ENCODE results near the gene SRPRB.
A peak's percentile ranks its signal among the peaks of the same experiment; 100 is the strongest.

The SRPRB gene, protein sequence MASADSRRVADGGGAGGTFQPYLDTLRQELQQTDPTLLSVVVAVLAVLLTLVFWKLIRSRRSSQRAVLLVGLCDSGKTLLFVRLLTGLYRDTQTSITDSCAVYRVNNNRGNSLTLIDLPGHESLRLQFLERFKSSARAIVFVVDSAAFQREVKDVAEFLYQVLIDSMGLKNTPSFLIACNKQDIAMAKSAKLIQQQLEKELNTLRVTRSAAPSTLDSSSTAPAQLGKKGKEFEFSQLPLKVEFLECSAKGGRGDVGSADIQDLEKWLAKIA

DNA sequence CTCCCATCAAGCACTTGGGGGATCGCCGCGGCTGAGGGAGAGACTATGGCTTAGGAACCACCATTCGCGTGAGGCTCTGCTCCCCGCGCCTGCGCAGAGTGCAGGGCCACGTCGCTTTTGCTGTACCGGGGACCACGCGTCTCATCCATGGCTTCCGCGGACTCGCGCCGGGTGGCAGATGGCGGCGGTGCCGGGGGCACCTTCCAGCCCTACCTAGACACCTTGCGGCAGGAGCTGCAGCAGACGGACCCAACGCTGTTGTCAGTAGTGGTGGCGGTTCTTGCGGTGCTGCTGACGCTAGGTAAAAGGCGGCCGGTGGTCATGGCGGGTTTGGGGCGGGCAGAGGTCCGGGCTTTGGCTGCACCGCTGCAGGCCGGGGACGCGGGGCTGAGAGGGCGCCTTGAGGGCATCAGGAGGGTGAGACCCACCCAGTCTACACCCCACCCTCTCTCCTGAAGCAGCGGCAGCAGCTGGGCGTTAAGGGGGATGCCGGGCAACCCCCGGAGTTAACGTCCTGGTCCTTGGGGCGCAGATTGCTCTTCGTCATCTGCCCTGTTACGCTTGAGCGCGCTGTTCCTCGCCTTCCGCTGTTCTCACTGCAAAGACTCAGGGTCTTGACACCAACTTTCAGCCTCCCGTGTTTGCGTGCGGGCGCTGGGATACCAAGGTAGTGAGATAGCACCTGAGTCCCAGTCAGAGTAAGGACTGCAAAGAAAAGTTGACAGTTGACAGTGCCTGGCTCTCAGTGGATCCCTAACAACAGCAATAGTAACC is at the start of gene SRPRB:
Gene SRPRB, plus strand, starts transcription at position 114 of the 774 bp plus-strand sequence. Its CDS starts 34 bp downstream, at position 148.
- DNase-seq = peak; percentile 85

DNA sequence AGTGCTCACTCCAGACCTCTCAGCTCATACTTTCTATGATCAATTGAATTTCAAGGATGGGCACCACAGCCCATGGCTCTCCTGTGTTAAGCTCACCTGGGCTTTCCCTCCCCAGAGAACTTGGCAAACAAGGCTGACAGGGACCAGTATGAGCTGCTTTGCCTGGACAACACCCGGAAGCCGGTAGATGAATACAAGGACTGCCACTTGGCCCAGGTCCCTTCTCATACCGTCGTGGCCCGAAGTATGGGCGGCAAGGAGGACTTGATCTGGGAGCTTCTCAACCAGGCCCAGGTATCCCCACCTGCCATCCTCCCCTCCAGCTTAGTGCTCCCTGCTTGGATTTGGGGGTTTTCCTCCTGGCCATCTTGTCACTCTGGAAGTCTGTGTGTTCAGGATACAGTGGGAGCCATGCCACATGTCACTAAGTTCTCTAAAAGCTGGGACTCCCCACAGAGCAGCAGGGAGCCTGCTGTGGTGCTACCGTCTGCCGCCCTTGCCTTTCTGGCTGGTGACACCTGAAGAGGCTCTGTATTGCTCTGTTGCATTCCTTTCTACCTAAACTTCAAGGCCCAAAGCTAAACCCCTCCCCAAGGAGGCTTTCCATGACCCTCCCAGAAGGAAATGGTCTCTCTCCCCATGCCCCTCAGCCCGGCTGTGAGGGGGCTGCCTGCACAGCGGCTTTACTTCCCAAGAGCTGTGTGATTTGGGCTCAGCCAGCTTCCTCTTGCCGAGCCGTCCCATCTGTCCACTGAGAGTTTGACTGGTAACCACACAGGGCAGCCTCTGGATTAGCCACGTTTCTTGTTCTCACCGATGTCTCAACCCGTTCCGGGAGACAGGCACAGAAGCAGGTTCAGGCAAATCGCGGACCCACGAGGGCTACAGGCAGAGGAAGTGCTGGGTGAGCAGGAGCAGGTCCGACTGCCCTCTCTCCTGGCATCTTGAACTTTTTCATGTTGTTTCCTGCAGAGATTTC is 48.6 kb upstream of the SRPRB start:
- no peak for DNase-seq

DNA sequence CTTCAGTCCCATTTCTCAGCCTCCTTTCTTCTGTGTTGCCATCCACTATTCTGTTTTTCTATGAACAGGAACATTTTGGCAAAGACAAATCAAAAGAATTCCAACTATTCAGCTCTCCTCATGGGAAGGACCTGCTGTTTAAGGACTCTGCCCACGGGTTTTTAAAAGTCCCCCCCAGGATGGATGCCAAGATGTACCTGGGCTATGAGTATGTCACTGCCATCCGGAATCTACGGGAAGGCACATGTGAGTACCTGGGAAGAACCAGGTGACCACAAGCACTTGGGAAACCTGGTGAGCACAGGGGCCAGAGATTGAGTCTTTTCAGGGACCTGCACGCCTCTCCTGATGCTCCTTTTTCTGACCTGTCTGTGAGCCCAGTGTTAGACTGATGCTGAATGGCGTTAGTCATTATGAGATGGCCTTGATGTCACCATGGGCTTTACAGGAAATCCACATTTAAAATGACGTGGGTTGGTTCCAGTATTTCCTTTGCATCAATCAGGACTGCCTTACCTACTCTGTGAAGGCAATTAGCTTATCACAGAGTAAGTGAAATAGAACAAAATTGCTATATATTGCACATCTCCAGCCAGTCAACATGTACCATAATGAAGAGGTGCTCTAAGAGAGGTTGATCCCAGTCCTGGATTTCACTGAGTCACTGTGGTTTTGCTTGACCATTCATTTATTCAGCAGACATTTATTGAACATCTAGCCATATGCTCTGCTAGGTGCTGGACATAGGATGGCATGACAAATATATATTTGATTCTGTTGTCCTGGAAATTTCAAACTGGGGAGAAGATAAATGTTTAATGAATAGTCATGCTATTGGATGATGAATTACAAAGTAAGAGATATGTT is 47.7 kb upstream of the SRPRB start:
- DNase-seq = no peak

DNA sequence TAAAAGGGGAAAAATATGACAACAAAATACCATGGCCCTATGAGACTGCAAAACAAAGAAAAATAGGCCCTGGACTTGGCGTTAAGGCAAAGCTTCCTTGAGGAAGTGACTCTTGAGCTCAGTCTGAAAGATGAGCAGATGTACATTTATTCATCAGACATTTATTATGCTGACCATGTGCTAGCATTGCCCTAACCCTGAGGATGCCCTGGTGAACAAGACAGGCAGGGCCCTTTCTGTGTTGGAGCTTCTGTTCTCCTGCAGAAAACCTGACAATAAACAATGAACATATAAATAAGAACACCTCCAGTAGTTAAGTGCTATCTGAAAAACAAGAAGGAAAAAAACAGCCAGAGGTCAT is 47.1 kb upstream of the SRPRB start:
- no peak for DNase-seq

DNA sequence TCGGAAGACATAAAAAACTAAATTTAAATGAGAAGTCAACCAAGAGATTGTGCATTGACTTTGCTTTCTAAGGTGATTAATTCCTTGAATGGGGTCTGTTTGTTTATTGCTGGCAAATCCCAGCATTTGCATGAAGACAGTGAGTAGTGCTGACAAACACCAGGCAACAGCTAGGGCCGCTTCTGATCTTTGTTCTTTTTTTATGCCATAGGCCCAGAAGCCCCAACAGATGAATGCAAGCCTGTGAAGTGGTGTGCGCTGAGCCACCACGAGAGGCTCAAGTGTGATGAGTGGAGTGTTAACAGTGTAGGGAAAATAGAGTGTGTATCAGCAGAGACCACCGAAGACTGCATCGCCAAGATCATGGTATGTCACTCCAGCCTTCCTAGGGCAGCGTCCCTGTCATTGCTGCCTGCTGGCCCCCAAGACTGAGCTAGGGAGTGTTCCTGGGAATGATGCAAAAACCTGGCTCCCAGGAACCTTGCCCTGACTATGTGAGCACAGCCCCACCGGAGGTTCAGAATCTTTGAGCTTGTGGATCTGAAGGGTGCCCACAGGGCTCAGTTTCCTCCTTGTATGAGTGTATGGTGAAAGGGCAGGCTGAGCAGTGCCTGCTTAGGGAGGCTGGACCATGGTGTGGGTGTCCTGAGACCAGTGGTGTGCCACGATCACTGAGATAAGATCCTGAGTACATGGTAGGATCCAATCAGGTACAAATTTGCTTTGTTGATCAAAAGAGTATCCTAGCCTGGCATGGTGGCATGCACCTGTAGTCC is 46.5 kb upstream of the SRPRB start:
- no peak for DNase-seq

DNA sequence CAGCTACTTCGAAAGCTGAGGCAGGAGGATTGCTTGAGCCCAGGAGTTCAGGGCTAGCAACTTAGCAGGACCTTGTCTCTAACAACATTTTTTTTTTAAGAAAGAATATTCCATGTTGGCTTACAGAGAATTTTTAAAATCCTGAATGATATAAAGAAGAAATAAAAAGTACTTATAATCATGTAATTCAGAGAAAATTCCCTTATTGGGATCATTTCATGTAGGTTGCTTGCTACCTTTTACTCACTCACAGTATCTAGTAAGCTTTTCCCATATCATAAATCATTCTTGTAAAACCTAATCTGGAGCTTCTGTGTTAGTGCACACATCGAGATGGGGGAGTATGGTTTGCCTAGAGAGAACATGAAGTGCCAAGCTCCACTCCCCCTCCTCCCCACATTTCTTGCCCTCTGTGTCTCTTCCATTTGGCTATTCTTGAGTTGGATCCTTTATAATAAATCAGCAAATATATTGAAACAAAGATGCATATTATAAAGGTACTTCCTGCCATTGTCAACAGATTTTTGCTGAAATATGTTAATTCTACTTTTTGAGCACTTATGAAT is 45.8 kb upstream of the SRPRB start:
- no peak for DNase-seq

DNA sequence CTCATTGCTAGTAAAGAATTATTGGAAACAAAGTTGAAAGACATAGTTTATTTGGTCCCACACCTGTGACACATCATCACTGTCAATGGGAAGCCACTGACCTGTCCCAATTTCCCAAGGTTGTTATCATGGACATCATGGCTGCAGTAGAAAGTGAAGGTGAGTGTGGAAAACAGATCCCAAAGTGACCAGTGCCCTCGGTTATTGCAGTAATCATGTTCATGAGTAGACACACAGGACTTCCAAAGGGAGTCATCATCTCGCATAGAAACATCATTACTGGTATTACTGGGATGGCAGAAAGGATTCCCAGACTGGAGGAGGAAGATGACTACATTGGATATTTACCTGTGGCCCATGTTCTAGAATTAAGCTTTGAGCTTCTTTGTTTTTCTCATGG is 44.7 kb upstream of the SRPRB start:
- no peak for DNase-seq

DNA sequence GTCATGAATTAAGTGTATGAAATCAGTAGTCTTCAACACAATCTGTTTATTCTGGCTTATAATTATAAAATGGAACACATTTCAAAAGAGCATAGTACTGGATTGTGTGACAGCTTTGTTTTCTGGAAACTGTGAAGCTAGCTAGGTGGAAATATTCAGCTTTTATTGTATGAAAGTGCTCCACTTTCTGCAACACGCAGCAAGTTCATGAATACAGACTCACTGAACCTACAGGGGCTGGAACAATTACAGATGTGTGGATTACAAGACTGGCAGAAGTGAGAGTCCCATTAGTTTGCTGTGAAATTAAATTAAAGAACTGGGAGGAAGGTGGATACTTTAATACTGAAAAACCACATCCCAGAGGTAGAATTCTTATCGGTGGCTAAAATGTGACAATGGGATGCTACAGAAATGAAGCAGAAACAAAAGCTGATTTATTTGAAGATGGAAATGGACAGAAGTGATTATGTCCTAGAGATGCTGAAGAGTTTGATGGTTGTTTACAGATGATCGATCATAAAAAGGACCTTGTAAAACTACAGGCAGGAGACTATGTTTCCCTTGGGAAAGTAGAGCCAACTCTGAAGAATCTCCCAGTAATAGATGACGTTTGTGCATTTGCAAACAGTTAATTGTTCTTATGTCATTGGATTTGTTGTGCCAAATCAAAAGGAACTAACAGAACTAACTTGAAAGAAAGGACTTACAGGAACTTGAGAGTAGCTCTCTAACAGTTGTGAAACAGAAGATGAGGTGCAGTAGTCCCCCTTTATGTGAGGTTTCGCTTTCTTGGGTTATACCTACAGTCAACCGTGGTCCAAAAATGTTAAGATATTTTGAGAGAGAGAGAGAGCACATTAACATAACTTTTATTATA is 43.8 kb upstream of the SRPRB start:
- no peak for DNase-seq

DNA sequence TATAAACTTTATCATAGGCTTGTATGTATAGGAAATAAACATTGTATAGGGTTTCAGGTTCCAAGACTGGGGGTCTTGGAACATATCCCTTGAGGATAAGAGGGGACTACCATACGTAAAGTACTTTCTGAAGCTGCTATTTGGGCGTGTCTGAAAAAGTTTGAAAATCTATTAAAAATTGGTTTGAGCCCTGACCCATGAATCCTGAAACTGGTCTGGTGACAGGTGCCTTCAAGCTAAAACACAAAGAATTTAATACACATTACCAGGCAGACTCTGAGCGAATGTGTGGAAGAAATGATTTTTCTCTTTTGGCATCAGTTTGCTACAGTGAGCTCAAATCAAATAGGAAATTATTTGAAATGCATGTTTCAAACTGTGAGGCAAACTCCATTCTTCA is 43.1 kb upstream of the SRPRB start:
- DNase-seq = no peak

DNA sequence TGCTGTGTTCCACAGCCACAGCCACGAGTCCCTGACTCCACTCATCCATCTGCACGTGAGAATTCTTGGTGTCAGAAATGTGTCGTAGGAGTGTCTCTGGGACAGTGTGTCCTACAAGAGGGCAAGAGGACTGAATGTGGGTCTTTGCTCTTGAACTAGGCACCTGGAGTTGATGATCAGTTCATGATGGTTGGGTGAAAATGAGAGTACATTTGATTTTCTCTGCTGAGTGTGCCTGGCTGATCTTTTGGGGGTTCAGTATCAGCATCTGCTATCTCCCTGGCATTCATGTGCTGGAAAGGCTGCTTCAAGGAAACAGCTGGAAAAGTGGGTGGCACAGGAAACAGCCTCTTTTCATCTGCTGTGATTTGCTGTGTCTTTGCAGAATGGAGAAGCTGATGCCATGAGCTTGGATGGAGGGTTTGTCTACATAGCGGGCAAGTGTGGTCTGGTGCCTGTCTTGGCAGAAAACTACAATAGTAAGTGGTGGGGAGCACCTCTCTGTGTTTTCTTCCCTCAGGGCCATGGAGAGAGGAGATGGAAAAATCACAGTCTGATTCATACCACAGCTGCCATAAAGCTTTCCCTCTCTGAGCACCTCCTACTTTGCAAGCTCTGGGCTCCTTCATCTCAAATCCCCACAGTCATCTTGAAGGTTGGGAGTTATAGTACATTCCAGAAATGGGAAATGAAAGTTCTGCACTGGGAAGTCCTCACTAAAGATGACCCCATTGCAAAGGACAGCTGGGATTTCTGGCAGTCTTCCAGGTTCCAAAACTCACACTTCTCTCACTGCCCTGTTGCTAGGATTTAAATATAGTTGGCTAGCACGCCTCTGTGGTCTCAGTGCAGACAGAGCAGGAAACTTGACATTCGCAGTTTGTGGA is 41.6 kb upstream of the SRPRB start:
- no peak for DNase-seq

DNA sequence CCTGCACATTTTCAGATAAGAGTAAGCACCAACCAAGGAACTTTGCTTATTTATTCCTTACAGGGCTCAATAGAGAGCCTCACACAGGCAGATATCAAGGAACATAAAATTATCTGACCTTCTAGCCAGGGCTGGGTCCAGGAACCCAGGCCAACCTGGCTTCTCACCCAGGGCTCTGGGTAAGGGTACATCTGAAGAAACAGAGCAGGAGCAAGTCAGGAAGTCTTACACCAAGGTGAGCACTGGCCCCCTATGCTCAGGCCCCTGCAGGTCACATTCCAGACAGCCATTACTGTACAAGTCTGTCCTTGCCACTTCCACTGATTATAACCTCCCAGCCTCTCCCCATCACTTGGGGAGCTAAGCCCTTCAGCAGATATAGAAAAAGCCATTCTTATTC is 40.4 kb upstream of the SRPRB start:
- DNase-seq = no peak

DNA sequence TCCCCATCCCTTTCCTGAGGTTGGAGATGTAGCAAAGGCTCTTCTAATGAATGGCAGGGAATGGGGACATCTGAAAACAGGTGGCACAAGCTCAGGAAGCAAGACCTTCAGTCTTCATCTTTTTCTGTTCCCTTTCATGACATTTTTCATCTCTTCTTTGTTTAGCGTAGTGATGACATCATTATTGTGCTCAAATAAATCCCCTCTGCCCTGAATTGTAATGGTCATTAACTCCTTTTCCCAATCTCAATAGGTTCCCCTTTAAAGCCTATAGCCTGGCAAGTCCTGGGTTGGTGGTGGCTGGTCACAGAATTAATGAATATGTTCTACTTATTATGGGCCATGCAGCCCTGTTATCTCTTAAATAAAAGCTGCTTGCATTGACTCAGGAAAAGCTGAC is 38.0 kb upstream of the SRPRB start:
- DNase-seq = no peak

DNA sequence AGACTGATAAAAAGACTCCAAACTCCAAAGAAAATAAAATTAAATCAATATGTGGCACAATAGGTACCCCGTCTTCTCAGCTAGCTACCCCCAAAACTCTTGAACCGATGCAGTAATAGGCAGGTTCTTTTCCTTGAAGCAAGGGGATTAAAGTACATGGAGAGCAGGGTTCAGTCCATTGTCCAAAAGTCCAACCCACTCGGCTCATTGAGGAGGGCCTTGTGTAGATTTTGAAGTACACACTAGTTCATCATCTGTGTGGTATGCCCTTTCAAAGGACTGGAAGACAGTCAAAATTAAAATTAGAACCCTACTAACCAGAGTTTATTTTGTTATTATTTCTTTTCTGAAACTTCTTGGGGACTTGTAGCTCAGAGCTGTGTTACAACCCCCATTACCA is 36.1 kb upstream of the SRPRB start:
- no peak for DNase-seq

DNA sequence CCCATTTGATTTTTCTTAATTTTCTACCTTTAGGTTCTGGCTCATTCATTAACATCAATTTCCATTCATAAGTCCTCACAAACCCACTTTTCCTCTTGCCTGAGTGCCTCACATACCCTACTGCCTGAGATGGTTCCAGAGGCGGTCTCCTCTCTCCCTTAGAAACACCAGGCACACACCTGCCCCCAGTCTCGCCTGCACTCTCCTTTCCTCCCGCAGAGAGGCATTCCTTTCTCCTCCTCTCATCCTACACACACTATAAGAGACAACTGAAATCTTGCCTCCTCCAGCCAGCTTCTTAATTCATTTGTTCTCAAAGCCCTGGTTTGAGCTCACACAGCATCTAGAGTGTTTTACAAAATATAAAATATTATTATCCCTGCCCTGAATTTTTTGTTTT is 31.9 kb upstream of the SRPRB start:
- no peak for DNase-seq

DNA sequence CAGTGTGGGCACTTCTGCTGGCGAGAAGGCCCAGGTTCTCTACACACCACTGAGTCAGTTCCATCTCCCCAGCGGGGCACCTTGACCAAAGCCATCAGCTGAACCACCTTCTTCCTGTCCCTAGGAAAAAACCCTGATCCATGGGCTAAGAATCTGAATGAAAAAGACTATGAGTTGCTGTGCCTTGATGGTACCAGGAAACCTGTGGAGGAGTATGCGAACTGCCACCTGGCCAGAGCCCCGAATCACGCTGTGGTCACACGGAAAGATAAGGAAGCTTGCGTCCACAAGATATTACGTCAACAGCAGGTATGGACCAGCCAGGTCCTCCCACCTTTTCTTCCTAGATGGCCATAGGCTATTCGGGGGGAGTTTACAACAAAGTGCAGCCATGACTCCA is 30.3 kb upstream of the SRPRB start:
- DNase-seq = no peak

DNA sequence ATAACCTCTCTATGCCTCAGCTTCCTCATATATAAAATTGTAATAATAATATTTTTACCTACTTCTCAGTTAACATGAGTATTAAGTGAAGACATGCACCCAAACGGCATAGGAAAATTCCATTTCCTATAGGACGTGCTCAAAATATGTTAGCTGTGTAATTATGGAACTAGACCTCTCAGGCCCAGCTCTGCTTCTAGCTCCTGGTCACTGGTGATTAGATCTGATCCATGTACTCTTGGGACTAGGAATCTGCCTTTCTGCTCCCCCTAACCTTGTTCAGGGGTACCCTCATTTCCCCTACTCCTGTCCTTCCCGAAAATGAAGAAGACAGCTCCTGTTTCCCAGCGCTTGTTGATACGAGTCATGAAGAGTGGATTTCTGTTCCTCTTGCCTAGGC is 29.8 kb upstream of the SRPRB start:
- no peak for DNase-seq

DNA sequence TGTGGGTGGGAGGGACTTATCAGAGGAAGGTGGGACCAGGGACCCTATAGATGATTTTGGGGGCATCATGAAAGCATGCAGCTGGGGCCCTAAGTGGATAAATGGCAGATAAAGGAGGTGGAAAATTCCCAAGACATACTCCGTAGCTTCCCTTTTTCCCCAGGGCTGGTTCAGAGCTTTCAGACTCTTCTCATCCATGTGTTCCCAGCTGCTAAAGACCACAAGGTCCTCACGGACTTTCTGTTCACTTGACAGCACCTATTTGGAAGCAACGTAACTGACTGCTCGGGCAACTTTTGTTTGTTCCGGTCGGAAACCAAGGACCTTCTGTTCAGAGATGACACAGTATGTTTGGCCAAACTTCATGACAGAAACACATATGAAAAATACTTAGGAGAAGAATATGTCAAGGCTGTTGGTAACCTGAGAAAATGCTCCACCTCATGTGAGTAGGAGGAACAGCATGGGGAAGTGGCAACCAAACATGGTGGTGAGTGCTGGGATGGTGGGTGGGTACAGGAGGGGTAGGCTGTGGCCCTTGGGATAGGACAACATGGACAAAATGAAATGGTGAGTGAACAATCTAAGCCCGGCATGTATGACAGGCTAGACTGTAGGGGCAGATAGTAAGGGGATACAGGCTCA is 28.7 kb upstream of the SRPRB start:
- no peak for DNase-seq

DNA sequence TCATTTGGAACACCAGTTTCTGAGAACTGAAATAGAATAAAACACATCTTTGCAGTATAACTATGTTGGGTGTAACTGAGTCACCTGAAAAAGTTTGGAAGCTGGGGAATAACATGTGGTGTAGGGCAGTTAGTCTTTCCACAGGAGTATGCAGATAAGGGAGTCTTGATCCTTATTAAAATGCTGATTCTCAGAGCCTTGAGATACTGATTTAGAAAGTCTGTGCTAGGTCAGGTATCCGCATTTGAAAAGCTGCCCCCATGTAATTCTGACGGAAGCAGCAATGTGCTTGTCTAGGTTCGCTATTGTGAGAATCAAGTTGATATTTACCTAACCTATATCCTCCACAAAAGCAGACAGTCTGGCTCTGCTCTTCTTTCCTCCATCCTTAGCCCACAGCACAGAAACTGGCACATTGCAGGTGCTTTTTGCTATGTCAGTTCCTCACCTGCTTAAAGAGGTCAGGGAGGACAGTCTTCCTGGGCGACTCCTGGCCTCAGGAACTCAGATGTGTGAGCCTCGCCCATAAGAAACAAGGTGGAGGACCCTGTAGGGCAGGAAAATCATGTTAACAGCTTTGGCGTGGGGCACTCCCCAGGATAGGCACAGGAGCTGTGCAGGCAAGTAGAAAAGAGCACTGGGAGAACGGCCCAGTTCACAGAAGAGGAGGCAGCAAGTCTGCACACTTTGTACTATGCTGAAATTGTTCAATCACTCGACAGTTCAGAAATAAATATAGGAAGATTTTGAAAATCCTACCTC is 27.6 kb upstream of the SRPRB start:
- no peak for DNase-seq
